Astrocyte (in vitro differentiated cells and primary cell): Measurements from ENCODE around the gene FAM222A. TPM values are rescaled to one million over a fixed set of nuclear protein-coding genes. Genes with fewer than 3 reads are reported as not detected.

Experiments used
- DNase-seq: peaks from one replicate; pipeline ENCODE4 v3.0.0-alpha.2; 2010; ENCODE audit warnings: low read depth
- FAIRE-seq: peaks from 2 replicates; lab custom pipeline; 2011; peaks lifted over from hg19 to GRCh38; lab: Jason Lieb, UNC
- H2AFZ ChIP-seq: 2 replicates; pipeline ENCODE4 v1.6.0; 2012; ENCODE audit warnings: low read depth, low read length, inconsistent platforms
- H3K27ac ChIP-seq: 2 replicates; pipeline ENCODE4 v1.5.1; 2011; ENCODE audit warnings: low read depth, low read length, inconsistent platforms
- H3K27me3 ChIP-seq: 2 replicates; pipeline ENCODE4 v1.6.0; 2011; ENCODE audit warnings: low read length, inconsistent platforms; ENCODE audit not compliant: insufficient read depth
- H3K36me3 ChIP-seq: 2 replicates; pipeline ENCODE4 v1.5.1; 2011; ENCODE audit warnings: low read length, inconsistent platforms; ENCODE audit not compliant: insufficient read depth
- H3K4me1 ChIP-seq: 2 replicates; pipeline ENCODE4 v1.5.1; 2011; ENCODE audit warnings: low read length, inconsistent platforms; ENCODE audit not compliant: insufficient read depth
- H3K4me2 ChIP-seq: 2 replicates; pipeline ENCODE4 v1.6.0; 2012; ENCODE audit warnings: low read length, inconsistent platforms
- H3K4me3 ChIP-seq: 2 replicates; pipeline ENCODE4 v1.5.1; 2011; ENCODE audit warnings: low read depth, mild to moderate bottlenecking, low read length, inconsistent platforms; ENCODE audit not compliant: insufficient read depth
- H3K79me2 ChIP-seq: 2 replicates; pipeline ENCODE4 v1.6.0; 2012; ENCODE audit warnings: mild to moderate bottlenecking, low read length, inconsistent platforms; ENCODE audit not compliant: insufficient read depth
- H3K9ac ChIP-seq: 2 replicates; pipeline ENCODE4 v1.6.0; 2012; ENCODE audit warnings: mild to moderate bottlenecking, low read length, inconsistent platforms
- H3K9me3 ChIP-seq: 2 replicates; pipeline ENCODE4 v1.5.1; 2012; ENCODE audit warnings: low read depth, mild to moderate bottlenecking, low read length, inconsistent platforms; ENCODE audit not compliant: insufficient read depth
- H4K20me1 ChIP-seq: 2 replicates; pipeline ENCODE4 v1.6.0; 2012; ENCODE audit warnings: low read length, inconsistent platforms; ENCODE audit not compliant: insufficient read depth
- H3K27ac Mint-ChIP-seq: one replicate; pipeline ENCODE4 v1.8.0; 2021; ENCODE audit warnings: mild to moderate bottlenecking, mixed read lengths; ENCODE audit not compliant: unreplicated experiment
- H3K27me3 Mint-ChIP-seq: one replicate; pipeline ENCODE4 v1.8.0; 2021; ENCODE audit warnings: low read depth, mixed read lengths; ENCODE audit not compliant: unreplicated experiment
- H3K36me3 Mint-ChIP-seq: one replicate; pipeline ENCODE4 v1.8.0; 2021; ENCODE audit warnings: low read depth, mixed read lengths; ENCODE audit not compliant: unreplicated experiment
- H3K4me1 Mint-ChIP-seq: one replicate; pipeline ENCODE4 v1.8.0; 2021; ENCODE audit warnings: low read depth, mixed read lengths; ENCODE audit not compliant: unreplicated experiment
- H3K4me3 Mint-ChIP-seq: one replicate; pipeline ENCODE4 v1.8.0; 2021; ENCODE audit warnings: mild to moderate bottlenecking, moderate library complexity, mixed read lengths; ENCODE audit not compliant: unreplicated experiment
- H3K9me3 Mint-ChIP-seq: one replicate; pipeline ENCODE4 v1.8.0; 2021; ENCODE audit warnings: mild to moderate bottlenecking, mixed read lengths; ENCODE audit not compliant: unreplicated experiment
- CTCF ChIP-seq: IDR thresholded peaks from 2 replicates; pipeline ENCODE4 v1.5.1; 2011; ENCODE audit warnings: low read depth, mild to moderate bottlenecking, inconsistent platforms, low read length, moderate library complexity; ENCODE audit not compliant: insufficient read depth
- EZH2 ChIP-seq: IDR thresholded peaks from 2 replicates; pipeline ENCODE4 v1.6.1; 2012; ENCODE audit warnings: mild to moderate bottlenecking, low read length, inconsistent platforms; ENCODE audit not compliant: insufficient read depth
- total RNA-seq: library from RNA; stranded (reverse); gene quantifications from 2 replicates; pipeline ENCODE4 v1.2.1, GENCODE V29; 2021

FAM222A gene
- total RNA-seq, 1 donor from 2014 or later, result 1.2 TPM

GRCh38 chr12:109727746-109728726 lies 14.4 kb downstream of the FAM222A start:
- no peak overlapping the region for H3K27ac ChIP-seq
- Mint-ChIP-seq H3K27ac (no peak overlapping the region), H3K4me1 (no peaks in the 10 kb centered on the region), H3K36me3 (no peaks in the 10 kb centered on the region), H3K9me3 (no peaks in the 10 kb centered on the region), H3K27me3 (peaks cover 19% of the 10 kb centered on the region), H3K4me3 (no peak overlapping the region)
- no peaks in the 10 kb centered on the region for H3K4me1 ChIP-seq
- TF ChIP-seq CTCF (no peak), EZH2 (no peak)
- H3K4me2 ChIP-seq, result no peak overlapping the region
- H3K79me2 ChIP-seq, result no peaks in the 10 kb centered on the region
- H3K27me3 ChIP-seq, result peaks cover 20% of the 10 kb centered on the region
- H3K9me3 ChIP-seq, result no peaks in the 10 kb centered on the region
- DNase-seq, result no peak
- no peak overlapping the region for H2AFZ ChIP-seq
- no peaks in the 10 kb centered on the region for H4K20me1 ChIP-seq
- no peaks in the 10 kb centered on the region for H3K36me3 ChIP-seq
- no peak overlapping the region for H3K4me3 ChIP-seq
- no peak overlapping the region for H3K9ac ChIP-seq
- FAIRE-seq, result no peak

DNA sequence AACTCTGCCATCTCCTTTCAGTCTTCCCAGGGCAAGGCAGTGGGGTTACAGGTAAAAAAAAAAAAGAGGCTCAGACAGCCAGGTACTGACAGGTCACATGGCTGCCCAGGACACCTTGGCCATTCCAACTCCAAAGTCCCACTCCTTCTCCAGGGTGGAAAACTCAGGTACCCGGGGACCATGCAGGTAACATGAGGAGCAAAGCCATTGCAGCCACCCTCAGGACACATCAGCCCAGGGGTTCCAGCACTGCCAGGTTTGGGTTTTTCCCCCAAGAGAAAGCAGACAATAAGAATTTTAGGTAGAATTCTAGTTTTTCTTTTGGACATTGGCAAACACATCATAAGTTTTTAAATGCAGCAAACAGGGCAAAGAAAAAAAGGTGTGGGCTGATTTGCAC lies 15.3 kb downstream of the FAM222A start:
- no peaks in the 10 kb centered on the region for H3K9me3 ChIP-seq
- H3K79me2 ChIP-seq, result no peaks in the 10 kb centered on the region
- no peak overlapping the region for H3K4me3 Mint-ChIP-seq
- H3K36me3 Mint-ChIP-seq, result no peaks in the 10 kb centered on the region
- no peak overlapping the region for H3K9ac ChIP-seq
- H4K20me1 ChIP-seq, result no peaks in the 10 kb centered on the region
- no peak overlapping the region for H3K4me2 ChIP-seq
- no peaks in the 10 kb centered on the region for H3K4me1 ChIP-seq
- H2AFZ ChIP-seq, result no peak overlapping the region
- H3K36me3 ChIP-seq, result no peaks in the 10 kb centered on the region
- H3K9me3 Mint-ChIP-seq, result no peaks in the 10 kb centered on the region
- H3K27ac Mint-ChIP-seq, result no peak overlapping the region
- H3K27me3 ChIP-seq, result peaks cover 19% of the 10 kb centered on the region
- H3K4me3 ChIP-seq, result no peak overlapping the region
- TF ChIP-seq EZH2, result no peak
- TF ChIP-seq CTCF, result no peak
- peaks cover 19% of the 10 kb centered on the region for H3K27me3 Mint-ChIP-seq
- DNase-seq (no peak), FAIRE-seq (no peak)
- no peak overlapping the region for H3K27ac ChIP-seq
- H3K4me1 Mint-ChIP-seq, result no peaks in the 10 kb centered on the region

GRCh38 chr12:109729371-109729781 lies 15.8 kb downstream of the FAM222A start:
- Histone ChIP-seq H3K9me3 (no peaks in the 10 kb centered on the region), H3K4me3 (no peak overlapping the region), H3K9ac (no peak overlapping the region), H3K36me3 (no peaks in the 10 kb centered on the region), H2AFZ (no peak overlapping the region), H3K4me1 (no peaks in the 10 kb centered on the region), H3K4me2 (no peak overlapping the region), H4K20me1 (no peaks in the 10 kb centered on the region), H3K79me2 (no peaks in the 10 kb centered on the region), H3K27me3 (peaks cover 19% of the 10 kb centered on the region), H3K27ac (no peak overlapping the region)
- Mint-ChIP-seq H3K36me3 (no peaks in the 10 kb centered on the region), H3K4me3 (no peak overlapping the region), H3K27me3 (peaks cover 19% of the 10 kb centered on the region), H3K27ac (no peak overlapping the region), H3K4me1 (peaks cover 2% of the 10 kb centered on the region), H3K9me3 (no peaks in the 10 kb centered on the region)
- TF ChIP-seq EZH2 (no peak), CTCF (no peak)
- DNase-seq (no peak), FAIRE-seq (no peak)
